ENCODE data around the gene INAFM2.

INAFM2 gene

DNA sequence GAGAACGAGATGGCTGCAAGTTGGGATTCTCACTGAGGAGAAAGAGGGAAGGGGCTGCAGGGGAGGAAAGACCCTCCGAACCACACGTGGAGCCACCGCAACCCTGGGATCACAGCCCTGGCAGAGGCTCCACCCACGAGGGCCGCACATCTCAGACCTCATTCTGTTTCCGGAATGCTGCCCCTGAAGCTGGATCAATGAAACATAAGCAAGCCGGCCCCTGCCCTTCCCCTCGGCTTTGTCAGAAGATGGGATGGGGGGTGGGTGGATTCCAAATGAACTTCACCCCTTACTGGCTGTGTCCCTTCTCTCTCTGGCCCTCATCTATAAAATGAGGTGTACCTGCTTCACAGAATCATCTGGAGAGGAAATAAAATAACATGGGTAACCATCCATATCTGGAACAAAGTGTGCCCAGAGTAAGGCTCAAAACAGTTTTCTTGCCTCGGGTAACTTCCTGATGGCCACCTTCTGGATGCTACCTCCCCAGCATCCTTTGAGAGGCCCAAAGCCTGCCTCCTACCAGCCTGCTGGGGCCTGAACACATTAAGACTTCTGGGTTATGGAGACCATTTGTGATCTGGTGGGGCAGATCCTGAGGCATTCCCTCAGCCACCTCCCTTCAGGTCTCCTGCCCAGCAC is 21.9 kb downstream of the INAFM2 start:
- no peak for DNase-seq

DNA sequence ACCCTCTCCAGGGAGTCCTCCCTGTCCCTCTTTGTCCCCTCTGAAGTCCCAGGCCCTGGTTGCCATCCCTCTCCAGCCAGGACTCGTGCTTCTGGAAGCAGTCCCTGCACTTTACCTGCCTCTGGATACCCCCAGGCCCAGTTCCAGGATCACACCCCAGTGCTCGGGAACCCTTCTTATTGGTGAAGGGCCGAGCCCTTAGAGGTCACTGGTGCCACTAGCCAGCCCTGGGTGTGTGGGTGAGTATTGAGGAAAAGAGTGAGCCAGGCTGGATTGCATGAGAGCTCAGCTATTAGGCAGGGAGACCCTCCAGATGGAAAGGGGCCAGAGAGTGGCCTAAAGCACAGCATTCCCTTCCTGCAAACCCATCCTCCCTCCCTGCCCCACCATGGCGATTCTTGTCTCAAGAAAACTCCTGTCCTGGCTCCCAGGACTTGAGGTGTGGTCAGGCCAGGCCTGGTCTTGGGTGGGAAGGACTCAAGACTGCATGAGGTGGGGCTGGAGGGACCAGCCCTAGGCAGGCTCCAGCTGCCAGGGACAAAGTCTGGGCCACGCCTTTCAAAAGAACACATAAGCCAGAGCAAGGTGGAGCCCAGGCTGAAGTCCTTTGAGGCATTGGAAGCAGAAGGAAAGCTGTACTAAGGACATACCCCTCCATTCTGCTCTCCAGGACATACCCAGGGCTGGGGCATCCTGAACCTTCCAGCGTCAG is 22.5 kb downstream of the INAFM2 start:
- DNase-seq, result no peak

DNA sequence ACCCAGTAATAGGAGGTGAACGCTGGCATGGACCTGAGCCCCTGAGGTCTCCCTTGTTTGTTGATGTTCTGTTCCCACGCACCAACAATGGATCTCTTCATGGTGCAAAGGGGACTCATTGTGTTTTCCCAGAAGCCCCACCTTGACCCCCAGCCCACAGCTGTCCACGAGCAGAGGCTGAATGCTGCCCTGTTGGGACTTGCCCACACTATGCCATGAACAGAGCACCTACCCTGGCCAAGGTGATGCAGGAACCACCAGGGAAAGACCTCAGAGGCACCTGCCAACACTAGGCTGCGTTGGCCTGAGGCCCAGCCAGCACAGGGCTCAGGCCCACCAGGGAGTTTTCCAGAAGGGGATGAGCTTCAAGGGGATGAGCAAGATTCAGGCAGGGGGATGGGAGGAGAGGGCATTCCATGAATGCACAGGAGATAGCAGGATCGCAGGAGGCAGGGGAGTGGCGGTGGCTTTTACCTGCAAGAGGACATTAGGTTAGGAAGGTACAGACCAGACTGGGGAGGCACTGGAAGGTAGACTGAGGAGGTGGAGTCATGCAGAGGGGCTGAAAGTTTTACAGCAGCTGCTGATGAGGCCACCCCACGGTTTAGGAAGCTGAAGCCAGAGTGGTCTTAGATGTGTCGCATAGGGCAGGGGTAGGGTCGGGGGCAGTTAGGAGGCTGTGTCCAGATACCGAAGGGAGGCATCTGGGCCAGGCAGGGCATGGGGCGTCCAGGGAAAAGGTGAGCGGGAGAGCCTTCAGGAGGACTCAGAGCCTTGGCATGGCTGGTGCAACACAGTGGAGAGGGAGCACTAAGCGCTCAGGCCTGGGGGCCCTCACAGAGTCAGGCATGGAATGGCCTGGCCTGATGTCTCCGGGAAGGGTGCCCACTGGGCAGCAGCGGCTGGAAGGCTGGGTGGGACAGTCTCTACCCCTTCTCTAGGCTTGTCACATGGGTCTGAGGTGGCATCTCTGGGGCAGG is 23.4 kb downstream of the INAFM2 start:
- DNase-seq, result no peak

DNA sequence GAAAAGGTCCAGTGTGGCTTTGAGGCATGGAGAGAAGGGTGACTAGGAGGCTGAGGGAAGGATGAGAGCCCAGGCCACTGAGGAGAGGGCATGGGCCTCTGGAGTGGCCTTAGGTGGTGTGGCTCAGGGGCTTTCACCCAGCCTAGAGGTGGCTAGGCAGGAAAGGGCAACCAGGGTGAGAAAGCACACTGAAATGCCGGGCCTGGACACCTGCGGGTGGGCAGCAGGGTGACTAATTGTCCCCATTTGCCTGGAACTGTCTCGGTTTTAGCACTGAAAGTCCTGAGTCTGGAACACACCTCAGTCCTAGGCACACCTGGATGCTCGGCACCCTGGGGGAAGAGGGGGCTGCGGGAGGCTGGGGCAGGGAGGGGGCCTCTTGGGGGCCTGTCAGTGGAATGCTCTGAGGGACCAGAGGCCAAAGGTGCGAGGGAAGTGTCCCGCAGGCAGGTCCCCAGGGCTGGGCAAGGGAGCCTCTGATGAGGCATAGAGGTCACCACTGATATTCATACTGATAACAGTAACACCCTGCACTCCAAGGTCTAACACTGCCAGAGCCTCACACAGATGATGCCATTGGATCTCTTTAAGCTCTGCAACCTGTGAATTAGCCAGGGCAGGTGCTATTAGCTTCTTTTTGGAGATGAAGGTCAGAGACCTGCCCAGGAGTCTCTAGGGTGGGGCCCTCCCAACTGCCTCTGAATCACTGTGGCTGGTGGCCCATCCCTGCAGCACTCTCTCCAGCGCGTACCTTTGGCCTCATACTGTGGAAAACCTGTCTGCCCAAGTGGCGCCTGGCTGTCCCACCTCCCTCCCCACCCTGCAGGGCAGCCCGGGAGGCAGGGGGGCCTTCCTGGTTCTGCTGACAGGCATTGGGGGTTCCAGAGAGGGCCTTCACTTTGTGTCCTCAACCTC is 24.3 kb downstream of the INAFM2 start:
- no peak for DNase-seq

DNA sequence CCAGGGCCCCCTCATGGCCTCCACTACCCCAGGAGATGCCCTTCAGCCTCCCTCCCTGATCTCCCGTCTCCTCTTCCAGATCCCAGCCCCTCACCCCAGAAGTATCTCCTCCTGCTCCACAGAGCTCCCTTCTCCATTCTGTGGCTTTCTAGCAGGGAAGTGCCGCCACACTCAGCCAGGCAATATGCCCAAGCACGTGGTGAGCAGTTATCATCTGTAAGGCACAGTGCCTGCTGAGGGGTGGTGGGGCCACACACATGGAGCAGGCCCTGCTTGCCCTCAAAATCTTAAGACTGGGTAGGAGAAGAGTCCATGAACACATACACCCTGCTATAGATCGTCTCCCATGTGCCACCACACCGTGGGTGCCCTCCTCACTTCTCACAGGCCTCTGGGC is 25.0 kb downstream of the INAFM2 start:
- no peak for DNase-seq

DNA sequence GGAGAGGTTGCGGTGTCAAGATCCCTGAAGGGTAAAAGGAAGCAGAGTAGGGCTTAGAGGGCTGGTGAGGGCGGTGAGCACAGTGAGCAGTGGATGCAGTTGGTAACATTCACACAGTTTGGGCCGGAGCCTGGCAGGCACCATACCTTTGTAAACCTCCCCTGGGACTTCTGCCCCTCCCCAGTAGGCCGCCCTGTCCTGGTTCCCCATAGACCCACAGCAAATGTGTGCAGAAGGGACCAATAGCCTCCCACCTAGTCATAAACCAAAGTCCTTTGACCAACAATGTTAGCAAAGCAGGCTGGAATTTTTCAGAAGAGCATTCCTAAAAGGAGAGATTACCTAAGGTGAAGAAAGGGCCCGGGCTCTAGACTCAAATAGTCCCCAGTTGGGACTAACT is 25.7 kb downstream of the INAFM2 start:
- no peak for DNase-seq

DNA sequence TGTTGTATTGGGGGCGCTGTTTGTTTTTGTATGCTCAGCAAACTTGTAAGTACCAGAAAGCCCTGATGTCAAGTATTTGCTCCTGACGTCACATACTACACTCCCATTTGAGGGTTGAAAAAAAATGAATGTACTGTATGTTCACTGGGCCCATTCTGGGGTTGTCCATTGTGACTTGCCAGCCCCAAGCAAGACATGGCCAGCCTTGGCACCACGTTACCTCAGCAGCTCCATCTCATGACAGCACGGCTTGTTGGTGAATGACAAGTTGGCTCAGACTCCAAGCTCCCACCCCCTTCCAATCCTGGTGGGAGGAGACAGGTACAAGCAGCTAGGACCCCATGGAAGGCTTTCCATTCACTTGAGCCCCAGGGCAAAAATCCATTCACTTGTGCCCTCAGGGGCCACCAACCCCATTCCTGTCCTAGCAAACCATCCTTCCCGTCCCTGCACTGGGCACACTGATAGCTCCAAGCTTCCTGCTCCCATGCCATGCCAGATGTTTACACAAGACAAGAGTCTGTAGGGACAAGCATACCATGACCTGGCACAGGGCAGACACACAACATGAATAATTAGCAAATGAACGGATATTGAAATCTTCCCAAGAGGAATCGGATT is 28.9 kb downstream of the INAFM2 start:
- no peak for DNase-seq

DNA sequence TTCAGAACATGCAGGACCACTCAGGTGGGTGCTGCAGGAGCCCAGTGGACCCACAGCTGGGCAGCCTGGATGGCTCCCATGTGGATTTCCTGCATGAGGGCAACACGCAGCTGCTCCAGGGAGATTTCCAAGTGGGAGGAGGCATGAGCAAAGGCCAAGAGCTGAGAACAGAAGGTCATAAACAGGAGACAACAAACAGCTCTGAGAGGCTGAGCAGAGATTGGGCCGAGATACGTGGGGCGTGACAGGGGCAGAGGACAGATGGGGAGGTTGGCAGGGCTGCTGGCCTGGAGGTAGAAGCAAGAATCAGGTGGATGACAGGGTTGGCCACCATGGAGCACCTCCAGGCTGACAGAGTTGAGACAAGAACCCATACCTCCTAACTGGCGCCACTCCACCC is 30.2 kb downstream of the INAFM2 start:
- DNase-seq, result no peak

DNA sequence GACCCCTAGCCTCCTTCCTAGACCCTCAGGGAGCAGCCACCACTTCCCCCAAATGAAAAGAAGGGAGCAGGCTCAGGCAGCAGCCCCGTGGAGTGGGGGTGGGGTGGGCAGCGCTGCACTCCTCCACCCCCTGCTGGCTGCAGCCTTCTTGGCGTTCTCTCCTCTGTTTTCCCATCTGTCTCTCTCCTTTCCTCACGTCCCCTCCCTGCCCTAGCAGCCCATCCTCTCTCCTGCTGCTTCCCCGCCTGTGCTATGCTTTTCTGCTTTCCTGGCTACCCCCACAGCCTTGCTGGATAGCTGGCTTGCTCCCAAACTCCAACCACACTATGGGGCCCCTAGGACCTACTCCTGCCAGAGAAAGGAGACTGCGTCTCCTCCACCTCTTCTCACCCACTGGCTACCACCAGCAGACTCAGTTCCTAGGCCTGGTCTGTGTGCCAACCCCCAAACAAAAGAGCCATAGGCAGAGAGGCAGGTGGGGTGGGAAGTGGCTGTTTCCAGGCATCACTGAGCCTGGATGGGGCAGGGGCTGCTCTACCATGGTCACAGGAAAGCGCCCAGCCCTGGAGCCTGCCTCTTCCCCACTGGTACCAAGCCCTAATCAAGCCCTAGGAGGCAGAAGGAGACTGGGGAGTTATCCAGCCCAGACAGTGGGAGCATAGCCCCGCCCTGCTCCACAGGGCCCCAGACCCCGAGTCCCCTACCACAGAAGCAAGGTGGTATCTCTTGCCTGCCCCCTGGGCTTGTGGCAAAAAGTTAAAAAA is 31.1 kb downstream of the INAFM2 start:
- DNase-seq, result peak; percentile 13

DNA sequence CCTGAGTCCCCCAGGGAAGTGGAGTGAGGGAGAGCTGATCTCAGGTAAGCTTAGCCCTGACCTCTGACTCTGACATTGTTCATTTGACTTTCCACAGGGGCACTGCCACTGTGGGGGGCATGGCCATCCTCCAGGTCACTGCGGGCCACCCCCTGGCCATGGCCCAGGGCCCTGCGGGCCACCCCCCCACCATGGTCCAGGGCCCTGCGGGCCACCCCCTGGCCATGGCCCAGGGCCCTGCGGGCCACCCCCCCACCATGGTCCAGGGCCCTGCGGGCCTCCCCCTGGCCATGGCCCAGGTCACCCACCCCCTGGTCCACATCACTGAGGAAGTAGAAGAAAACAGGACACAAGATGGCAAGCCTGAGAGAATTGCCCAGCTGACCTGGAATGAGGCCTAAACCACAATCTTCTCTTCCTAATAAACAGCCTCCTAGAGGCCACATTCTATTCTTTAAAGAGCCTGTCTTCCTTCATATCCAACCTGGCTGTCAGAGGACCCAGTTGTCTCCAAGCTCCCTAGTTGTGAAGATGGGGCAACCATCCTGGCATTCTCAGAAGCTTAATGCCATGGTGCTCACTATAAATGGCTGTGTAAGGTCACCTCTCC is 32.6 kb downstream of the INAFM2 start:
- no peak for DNase-seq

DNA sequence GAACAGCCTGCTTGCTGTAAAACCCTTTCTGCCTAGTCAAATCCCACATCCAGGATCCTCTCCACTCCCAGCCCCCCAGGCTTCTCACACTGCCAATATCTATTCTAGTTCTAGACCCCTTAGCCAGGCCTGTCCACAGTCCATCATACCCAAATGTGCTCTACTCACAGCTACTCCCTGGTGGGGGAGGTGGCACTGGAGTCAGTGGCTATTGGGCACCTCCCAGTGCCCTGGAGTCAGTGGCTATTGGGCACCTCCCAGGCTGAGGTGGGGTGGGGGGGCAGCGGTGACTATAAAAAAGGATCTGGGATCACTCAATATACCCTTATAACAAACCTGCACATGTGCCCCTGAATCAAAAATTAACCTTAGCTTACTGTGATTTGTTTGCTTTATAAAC is 33.8 kb downstream of the INAFM2 start:
- no peak for DNase-seq

DNA sequence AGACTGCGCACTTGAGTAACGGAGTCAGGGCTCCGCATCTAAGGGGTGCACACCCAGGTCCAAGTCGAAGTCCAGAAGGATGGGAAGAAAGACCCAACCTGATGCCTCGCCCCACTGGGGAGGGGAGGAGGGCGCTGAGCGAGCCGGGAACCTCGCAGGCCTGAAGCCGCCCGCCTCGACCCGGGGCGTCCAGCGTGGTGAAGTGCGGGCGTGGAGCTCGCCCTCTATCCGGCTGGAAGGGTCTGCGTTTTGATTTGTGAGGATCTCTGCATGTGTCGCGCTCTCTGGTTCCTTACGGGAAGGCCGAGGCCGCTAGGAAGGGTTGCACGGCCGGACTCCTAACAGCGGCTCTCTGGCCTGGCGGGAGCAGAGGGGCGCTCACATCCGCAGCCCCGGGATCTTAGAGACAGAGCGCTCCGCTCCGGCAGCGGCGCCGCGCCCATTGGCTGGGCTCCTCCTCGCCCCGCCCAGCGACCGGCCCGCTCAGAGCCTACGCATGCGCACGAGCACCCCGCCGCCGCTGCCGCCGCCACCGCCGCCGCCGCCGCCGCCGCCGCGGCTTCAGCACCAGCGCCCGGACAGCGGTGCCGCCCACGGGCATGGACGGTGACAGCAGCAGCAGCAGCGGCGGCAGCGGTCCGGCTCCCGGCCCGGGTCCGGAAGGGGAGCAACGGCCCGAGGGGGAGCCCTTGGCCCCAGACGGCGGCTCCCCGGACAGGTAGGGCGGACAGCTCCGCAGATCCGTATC is 34.4 kb downstream of the INAFM2 start, which contains the start of gene DISP2:
DISP2 (plus strand) TSS at position 497 of the 748 bp plus-strand sequence; CDS start at position 600, 103 bp downstream.
- DNase-seq, result peak; percentile 67

DNA sequence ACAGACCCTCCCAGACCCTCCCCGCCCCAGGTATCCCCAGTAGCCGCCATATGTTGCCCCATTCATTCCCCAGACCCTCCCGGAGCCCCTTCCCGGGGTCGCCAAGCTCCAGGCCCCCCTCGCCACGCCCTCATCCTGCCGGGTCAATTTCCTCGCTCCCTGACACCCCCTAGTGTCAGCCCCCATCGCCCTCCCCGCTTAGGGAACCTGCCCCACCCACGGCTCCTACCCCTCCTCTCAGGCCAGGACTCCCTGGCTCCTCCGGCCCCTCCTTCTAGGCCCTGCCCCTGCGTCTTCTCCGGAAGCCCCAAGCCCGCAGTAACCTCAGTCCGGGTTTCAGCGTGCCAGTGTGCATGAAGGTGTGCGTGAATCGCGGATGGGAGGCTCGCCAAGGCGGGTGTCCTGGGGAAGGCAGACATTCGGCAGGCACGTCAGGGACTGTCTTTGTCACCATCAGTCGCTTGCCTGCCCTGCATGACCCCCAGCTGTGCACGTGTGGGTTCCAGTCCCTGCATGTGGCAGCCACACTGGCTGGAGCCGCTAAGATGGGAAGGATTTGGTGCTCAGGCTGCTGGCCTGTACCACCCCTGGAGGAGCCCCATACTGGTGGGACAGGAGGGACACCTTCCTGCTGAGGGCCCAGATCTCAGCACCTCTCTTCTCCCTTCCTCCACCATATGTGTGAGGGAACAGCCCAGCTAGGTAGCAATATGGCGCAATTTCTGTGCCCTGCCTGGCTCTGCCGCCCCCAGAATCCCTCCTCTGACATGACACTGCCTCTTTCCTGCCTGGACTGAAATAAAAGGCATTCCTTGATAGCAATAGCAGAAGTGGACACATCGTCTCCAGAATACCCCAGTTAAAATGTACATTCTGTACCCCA is 35.2 kb downstream of the INAFM2 start:
- peak; percentile 14 for DNase-seq

DNA sequence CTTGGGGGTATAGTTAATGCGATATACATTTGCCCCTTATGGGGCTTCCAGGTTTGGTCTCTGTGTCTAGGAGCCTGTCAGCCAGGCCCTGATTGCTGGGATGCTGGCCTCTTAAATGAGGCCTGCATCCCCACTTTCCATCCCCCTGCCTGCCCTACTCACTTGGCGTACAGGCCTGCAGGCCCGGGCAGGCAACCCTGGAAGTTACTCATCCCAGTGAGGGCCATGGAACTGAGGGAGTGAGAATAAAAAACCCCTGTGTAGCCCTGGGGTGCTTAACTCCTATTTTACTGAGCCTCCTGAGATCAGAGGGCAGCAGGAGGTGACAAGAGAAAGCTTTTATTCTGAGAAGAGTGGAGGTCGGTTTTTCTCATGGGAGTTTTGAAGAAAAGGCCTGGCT is 36.5 kb downstream of the INAFM2 start:
- DNase-seq, result no peak

DNA sequence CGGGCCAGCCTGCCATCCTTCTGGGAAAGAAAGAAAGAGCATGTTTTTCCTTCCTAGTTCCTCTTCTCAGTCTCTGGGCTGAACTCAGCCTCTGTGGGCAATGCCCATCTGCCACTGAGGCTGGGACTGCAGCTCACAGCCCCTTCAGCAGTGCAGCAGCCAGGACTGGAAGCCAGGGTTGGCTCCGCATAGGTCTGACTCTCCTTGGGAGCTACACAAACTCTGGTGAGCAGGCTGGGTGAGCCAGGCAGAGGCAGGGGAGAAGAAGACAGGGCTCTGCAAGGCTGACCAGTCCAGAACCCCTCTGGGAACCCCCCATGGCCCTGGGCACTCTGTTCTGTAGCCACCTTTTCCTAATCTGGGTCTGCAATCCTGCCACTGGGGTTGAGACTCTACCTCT is 38.1 kb downstream of the INAFM2 start:
- no peak for DNase-seq

DNA sequence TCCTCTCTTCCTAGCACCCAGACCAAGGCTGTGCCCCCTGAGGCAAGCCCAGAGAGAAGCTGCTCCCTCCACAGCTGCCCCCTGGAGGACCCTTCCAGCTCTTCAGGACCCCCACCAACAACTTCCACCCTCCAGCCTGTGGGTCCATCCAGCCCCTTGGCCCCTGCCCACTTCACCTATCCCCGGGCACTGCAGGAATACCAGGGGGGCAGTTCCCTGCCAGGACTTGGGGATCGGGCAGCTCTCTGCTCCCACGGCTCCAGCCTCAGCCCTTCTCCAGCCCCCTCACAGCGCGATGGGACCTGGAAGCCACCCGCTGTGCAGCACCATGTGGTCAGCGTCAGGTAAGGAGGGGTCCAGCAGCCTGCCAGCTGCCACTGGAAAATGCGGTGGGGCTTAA is 40.1 kb downstream of the INAFM2 start:
- no peak for DNase-seq

DNA sequence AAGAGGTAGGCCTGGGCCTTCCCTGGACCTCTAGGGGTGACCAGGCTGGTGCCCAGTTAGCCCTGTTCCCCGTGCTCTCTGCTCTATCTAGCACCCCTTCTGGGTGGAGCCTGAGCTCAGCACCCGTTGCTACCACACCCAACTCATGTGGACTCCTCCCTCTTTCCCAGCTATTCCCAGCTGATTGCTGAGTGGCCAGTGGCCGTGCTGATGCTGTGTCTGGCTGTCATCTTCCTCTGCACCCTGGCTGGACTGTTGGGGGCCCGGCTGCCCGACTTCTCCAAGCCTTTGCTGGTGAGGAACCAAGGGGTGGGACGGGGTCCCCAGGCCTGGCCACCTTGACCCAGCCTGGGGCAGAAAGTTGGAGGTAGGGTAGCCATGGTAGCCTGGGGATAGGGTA is 40.8 kb downstream of the INAFM2 start:
- DNase-seq, result no peak

DNA sequence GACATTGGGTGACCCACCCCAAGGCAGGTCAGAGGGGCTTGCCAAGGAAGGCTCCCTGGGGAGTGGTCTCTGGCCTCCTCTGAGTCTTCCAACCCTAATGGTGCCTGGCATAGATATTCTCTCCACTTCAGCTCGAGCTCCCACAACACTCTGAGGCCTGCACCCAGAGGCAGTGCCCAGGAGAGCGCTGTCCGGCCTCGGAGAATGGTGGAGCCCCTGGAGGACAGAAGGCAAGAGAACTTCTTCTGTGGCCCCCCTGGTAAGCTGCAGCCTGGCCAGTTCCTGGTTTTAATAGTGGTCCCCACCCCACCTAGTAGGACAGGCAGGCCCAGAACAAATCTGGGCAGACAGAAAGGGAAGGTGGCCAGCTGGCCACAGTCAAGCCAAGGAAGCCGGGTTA is 41.5 kb downstream of the INAFM2 start:
- DNase-seq, result no peak
